ENCODE measurements around the gene LMTK3.
"Not testable (repeated sequence)": the region's sequence is repeated elsewhere in the genome, so short reads cannot be mapped to it uniquely, and the experiment has no call there.

The LMTK3 gene

GRCh38 chr19:48539503-48540096, 28.0 kb upstream of the LMTK3 start:
- DNase-seq (ENCODE audit: low read depth, low spot score): peak; percentile 34

- not testable (repeated sequence) for DNase-seq (ENCODE audit: low read depth, low spot score)
These were observed 26.4 kb upstream of the LMTK3 start for GRCh38 chr19:48538057-48538456.

- DNase-seq (ENCODE audit: low read depth, low spot score): no peak
These were observed 25.9 kb upstream of the LMTK3 start for GRCh38 chr19:48537541-48537940.

GRCh38 chr19:48533770-48534169, 22.1 kb upstream of the LMTK3 start:
- no peak for DNase-seq (ENCODE audit: low read depth, low spot score)

DNA sequence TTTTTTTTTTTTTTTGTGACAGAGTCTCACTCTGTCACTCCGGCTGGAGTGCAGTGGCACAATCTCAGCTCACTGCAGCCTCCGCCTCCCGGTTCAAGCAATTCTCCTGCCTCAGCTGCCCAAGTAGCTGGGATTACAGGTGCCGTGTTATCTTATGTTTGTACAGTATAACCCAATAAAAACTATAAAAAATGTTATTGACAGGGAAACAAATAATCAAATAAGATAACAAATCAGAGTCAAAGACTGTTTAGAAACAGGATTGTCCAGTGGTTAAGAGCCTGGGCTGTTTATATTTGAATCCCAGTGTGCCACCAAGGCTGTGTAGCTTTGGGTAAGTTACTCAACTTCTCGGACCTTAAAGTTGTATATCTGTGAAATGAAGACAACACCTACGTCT, 19.1 kb upstream of the LMTK3 start:
- DNase-seq (ENCODE audit: low read depth, low spot score): no peak

- DNase-seq (ENCODE audit: low read depth, low spot score): no peak
These were observed 18.6 kb upstream of the LMTK3 start for GRCh38 chr19:48530066-48530720.

DNA sequence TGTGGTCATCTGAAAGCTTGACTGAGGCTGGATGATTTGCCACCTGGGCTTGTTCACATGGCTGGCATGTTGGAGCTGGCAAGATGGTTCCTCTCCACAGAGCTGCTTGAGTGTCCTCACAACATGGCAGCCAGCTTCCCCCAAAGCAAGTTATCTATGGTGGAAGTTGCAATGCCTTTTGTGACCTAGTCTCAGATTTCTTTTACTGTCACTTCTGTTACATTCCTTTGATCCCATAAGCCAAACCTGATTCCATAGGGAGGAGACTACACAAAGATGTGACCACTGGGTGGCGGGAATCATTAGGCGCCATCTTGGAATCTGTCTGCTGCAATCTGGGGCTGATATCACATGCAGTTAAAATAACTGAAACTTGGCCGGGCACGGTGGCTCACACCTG, 17.5 kb upstream of the LMTK3 start:
- DNase-seq (ENCODE audit: low read depth, low spot score): no peak

GRCh38 chr19:48524732-48525131, 13.1 kb upstream of the LMTK3 start:
- no peak for DNase-seq (ENCODE audit: low read depth, low spot score)

- DNase-seq (ENCODE audit: low read depth, low spot score): no peak
These were observed 12.6 kb upstream of the LMTK3 start for GRCh38 chr19:48524221-48524620.

DNA sequence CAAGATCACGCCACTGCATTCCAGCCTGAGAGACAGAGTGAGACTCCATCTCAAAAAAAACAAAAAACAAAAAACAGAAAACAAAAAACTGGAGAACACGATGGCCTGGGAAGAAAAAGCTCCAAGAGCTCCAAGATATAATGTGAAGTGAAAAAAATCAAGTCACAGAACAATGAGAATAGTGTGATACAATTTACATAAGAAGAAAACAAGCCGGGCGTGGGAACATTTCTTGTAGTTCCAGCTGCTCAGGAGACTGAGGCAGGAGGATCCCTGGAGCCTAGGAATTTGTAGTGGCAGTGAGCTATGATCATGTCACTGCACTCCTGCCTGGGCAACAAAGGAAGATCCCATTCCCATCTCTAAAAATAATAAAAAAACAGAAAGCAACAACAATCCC, 8.5 kb upstream of the LMTK3 start:
- DNase-seq (ENCODE audit: low read depth, low spot score): no peak

- not testable (repeated sequence) for DNase-seq (ENCODE audit: low read depth, low spot score)
These were observed 7.8 kb upstream of the LMTK3 start for GRCh38 chr19:48519426-48519825.

DNA sequence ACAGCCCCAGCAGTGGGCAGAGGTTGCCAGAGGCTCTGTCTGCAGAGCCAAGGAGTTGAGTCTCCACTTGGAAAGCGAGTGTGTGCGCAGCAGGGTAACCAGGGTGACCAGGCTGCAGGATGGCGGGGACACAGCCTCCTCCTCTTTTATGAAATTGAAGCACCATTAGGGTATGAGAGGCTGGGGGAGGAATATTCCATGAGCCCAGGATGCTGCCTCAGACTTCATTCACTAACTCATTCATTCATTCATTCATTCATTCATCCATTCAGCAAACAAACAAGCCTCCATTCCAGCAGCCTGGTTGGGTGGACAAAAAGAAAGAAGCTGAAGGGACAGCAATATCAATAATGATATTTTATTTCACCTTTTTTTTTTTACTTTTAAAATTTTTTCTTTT, 6.6 kb upstream of the LMTK3 start:
- no peak for DNase-seq (ENCODE audit: low read depth, low spot score)

- no peak for DNase-seq (ENCODE audit: low read depth, low spot score)
These were observed 4.9 kb upstream of the LMTK3 start for GRCh38 chr19:48516536-48516935.

- DNase-seq (ENCODE audit: low read depth, low spot score): no peak
These were observed 2.5 kb upstream of the LMTK3 start for GRCh38 chr19:48514123-48514458.

- peak; percentile 81 for DNase-seq (ENCODE audit: low read depth, low spot score)
These were observed 1.9 kb upstream of the LMTK3 start for GRCh38 chr19:48513289-48514122.

DNA sequence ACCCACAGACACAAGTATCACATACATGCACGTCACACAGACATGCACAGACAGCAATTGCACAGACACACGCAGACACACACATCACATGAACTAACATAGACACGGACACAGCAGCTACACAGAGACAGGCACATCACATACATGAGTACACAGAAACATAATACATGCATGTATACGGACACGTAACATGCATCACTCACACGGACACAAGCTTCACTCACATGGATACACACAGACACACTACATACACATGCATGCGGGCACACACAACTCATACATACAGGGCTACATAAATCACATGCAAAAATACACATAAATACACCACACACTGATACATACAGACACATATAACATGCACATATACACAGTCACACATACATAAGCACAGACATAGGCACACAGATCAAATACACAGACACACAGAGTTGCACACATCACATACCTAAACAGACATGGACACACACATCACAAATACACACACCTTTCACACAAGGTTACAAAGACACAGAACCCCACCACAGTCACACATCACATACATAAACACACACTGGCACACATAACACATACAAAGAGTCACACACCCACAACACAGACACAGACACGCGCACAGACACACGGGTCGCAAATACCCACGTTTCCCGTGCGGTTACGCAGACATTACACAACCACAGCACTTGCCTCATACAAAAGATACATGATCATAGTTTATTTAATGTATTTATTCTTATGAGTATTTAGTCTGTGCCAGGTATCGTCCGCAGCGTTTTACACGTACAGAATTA, 1.1 kb upstream of the LMTK3 start:
- DNase-seq (ENCODE audit: low read depth, low spot score): no peak

GRCh38 chr19:48511321-48511731, 309 bp downstream of the LMTK3 start:
- no peak for DNase-seq (ENCODE audit: low read depth, low spot score)

DNA sequence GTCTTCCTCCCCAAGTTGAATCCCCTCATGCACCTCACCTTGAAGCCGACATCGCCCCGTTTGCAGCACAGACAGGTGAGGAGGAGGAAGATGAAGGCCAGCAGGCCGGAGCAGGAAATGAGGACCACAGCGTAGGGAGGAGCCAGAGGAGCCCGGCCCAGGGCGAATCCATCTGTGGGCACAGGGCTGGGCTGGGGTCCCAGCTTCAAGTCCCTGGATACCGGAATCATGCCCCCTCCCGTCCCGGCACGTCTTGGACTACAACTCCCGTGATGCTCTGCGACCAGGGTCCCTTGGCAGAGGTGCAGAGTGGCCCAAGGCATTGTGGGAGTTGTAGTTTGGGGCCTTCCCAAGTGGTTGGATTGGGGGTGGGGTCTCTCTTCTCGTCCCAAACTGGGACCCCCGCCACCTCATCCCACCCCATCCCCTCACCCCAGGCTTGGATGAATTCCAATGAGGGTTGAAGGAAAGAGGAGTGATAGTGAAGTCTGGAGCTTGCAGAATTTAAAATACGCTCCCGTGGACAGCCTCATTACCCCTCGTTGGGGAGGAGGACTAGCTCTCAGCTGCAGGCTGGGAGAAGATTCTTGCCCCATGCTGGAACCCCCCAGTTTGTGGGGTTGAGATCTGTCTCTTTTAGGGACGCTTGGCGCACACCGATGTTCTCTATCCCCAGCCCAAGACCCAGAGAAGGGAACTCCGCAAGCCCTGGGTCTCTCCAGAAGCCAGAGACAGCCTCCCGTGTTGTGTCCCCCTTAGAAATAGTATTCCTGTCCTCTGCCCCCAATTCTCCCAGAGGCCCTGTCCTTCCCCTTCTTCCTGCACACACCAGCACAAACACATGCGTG, 990 bp downstream of the LMTK3 start:
- DNase-seq (ENCODE audit: low read depth, low spot score): peak; percentile 74

- DNase-seq (ENCODE audit: low read depth, low spot score): no peak
These were observed 2.0 kb downstream of the LMTK3 start for GRCh38 chr19:48509467-48510194.

DNA sequence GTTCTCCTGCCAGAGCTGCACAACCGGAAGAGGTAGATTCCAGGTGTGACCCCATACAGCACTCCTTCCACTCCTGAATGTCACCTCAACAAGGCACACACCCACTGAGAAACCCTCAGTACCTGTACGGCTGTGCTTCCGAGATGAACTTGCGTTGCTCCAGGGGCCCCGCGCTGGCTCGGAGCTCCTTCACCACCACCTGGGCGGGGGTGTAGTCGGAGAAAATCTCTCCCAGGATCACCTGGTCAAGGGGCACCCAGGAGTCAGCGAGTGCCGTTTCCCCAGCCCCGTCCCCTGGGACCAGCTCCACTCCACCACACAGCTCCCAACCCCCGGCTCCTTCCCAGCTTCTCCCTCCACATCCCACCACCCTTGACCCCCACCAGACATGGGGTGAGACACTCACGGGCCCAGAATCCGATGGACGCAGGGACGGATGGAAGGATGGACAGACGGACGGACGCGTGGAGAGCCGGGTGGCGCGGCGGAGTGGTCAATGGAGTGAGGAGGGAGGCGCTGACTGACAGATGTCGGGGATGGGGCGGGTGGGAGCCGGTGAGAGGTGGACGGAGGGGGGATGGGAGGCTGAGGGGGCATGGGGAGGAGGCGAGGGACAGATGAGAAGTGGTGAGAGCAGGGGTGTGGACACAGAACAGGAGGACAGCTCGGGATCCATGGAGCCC, 2.8 kb downstream of the LMTK3 start:
- no peak for DNase-seq (ENCODE audit: low read depth, low spot score)

Measured in astrocyte of the hippocampus (primary cell).